GM19240 (cell line): ENCODE data around the gene HCN1.
"Not testable (repeated sequence)": the region's sequence is repeated elsewhere in the genome, so short reads cannot be mapped to it uniquely, and the experiment has no call there.

Experiments used
- DNase-seq: peaks from one replicate; pipeline ENCODE4 v3.0.0; 2011; ENCODE audit warnings: low spot score; ENCODE audit not compliant: insufficient read length

Gene HCN1

GRCh38 chr5:45417285-45417998 lies 278.7 kb downstream of the HCN1 start:
- no peak for DNase-seq

DNA sequence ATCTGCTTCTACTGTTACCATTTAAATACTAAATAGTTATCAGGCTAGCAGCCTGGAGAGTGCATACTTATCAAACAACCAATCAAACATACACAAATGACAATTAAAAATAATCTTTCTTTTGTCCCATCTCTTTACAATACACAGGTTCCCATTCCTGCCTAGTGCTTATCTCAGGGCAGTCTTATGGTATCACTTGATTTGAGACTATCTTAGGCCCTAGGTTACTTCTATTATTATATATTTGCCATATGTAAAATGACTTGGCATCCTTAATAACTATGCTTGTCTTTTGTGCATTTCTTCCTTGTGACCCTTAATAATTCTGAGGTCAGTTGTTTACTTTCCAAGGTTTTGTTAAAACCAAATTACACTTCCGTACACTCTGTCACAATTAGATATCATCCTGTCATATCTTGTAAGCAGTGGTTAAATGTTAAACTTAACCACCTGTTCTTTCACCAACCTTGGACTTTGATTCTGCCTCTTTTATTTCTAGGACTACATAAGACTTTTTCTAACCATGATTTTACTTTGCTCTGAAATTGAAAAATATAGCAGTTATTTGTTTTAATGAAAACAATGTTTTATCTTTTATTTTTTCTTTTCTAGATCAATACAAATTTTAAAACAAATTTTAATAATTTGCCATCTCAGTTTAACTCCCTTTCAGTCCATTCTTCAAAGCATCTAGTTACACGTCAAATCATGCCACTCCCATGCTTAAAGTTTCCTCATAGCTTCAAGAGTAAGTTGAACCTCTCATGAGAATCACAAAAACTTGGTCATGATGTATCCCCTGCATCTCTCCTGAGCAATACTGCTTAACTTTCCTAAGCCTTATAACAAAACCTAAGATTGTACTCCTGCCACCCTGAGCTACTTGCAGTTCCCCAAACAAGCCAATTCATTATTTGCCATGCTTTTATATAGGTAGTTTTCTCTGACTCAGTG lies 281.3 kb downstream of the HCN1 start:
- no peak for DNase-seq

GRCh38 chr5:45411971-45412612 lies 284.1 kb downstream of the HCN1 start:
- no peak for DNase-seq

- DNase-seq, result no peak
These were observed 285.7 kb downstream of the HCN1 start for GRCh38 chr5:45410304-45410995.

DNA sequence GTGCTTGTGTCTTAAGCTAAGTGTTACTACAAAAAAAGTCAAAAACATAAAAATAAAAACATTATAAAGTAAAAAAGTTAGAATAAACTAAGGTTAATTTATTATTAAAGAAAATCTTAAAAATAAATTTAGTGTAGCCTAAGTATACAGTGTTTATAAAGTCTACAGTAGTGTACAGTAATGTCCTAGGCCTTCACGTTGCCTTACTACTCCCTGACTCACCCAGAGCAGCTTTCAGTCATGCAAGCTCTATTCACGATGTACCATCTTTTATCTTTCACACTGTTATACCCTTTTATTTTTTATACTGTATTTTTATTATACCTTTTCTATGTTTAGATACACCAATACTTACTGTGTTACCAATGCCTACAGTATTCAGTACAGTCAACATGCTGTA lies 288.1 kb downstream of the HCN1 start:
- DNase-seq, result no peak

- no peak for DNase-seq
These were observed 293.2 kb downstream of the HCN1 start for GRCh38 chr5:45402804-45403455.

DNA sequence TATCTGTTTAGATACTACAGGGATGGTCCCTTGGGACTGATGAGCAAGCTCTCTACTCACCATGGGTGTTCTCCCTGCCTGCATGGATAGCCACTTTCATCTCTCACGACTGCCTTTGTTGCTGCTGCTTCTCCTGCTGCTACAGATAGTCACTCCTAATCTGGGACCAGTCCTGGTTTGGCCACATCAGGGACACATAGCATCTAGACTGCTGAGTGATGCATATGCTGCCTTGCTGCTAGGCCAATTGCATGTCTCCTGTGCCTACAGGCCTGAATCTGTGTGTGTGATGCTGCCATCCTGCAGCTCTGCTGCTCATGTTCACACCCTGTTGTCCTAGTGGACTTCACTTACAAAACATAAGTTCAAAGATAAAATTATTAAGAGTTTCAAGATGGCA lies 297.1 kb downstream of the HCN1 start:
- no peak for DNase-seq

- DNase-seq, result no peak
These were observed 310.7 kb downstream of the HCN1 start for GRCh38 chr5:45385321-45386058.

DNA sequence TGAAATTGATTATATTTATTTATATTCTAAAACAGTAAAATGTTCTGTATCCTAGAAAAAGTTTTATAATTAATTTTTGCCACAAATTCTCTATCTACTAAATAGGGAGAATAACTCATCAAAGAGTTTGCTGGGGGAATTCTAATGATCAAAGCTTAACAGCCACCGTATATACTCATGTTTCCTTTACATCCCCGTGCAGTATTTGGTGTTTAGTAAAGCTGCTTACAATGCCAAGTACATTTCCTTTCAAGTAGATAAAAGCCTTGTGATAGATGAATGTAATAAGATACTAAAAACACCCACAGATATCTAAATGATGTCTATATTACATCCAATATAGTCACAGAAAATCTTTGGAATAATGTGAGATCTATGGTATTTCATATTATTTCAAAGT lies 312.2 kb downstream of the HCN1 start:
- no peak for DNase-seq

DNA sequence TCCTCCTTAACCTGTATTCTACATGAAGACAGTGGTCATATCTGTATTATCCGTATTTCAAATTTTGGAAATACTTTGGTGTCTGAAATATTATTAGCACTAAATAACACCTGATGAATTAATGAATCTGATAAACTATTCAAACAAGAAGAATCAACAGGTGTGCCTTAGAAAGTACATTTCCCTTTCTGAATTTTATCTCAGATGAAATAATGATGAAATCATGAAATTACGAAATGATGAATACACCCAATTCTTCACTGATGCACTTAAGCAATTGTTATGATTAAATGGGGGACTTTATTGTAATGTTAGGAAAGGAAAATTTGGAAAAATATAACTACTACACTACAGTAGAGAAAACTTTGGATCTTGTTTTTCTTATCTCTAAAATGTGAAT lies 313.6 kb downstream of the HCN1 start:
- no peak for DNase-seq

- no peak for DNase-seq
These were observed 319.8 kb downstream of the HCN1 start for GRCh38 chr5:45376417-45376816.

- no peak for DNase-seq
These were observed 323.6 kb downstream of the HCN1 start for GRCh38 chr5:45372629-45373028.

- DNase-seq, result not testable (repeated sequence)
These were observed 324.8 kb downstream of the HCN1 start for GRCh38 chr5:45371423-45371822.

DNA sequence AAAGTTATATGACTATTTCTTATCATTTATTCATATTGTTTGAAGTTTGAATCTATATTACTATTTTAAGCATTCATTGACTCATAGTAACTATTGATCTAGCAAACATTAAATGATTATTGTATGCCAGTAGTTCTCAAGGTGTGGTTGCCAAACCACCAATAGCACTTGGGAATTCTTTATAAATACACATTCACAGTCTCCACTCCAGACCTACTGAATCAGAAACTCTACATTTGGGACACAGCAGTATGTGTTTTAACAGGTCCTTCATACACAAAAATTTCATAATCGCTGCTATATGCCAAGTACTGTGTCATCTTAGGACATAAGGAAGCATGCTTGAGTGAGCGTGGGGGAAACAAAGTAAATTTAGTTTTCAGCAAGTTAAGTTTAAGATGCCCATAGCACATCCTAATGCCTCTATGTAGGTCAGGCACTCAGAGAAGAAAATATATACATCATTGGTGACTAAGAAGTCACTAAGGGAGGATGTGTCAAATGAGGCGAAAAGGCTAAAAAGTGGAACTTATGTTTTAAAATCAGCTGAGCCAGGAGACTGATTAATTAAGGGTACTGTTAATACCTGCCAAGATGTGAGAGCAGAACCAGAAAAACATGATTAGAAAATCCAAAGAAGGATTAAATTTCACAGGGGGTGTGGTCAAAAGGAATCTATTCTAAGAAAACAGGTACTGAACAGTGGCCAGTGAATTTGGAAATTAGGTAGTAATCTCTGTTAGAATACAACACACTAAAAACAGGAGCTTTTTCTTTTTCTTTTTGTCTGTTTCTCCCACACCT lies 340.8 kb downstream of the HCN1 start:
- no peak for DNase-seq

DNA sequence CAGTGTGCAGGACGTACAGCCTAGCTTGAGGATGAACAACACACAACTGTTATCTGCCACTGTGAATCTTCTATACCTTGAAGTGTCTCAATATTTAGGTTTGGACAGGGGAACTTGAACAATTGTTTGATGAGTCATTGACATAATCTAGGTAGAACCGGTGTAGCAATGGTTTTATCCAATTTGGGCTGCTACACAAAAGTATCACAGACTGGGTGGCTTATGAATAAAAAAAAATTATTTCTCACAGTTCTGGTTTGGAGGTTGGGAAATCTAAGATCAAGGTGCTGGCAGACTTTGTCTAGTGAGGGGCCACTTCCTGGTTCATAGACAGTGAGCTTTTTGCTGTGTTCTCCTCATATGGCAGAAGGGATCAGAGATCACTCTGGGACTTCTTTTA lies 359.7 kb downstream of the HCN1 start:
- no peak for DNase-seq

DNA sequence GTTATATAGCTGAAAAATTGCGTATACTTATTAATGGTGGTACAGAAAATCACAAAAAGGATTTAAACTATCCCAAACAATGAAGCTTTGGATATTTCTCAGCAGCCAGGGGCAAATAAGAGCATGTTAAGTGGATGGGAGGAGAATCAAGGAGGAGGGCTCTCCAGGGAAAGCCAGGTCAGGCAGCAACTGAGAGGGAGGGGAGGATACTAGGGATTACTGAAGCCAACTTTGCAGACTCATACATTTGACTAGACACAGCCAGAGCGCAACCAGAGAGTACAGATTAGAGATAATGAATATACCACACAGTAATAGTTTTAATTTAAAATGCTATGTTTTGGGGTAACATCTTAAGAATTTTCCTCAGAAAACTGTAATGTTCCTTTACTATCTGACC lies 360.2 kb downstream of the HCN1 start:
- no peak for DNase-seq

DNA sequence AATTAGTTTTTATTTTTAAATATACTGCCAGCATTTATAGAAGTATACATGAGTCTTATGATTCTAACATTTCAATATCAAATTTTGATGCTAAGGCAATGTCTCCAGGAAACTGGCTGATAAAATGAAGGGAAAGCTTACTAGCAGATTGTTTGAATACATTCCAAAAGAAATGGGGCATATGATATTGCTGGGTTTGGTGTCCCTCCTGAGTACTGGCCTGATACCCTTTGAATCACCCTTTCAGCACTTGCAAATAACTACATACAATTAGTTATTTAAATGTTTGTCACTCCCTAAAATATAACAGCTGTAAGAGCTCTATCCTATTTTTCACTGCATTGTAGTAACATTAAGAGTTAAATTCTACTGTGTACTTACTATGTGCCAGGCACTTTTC lies 360.8 kb downstream of the HCN1 start:
- DNase-seq, result no peak

DNA sequence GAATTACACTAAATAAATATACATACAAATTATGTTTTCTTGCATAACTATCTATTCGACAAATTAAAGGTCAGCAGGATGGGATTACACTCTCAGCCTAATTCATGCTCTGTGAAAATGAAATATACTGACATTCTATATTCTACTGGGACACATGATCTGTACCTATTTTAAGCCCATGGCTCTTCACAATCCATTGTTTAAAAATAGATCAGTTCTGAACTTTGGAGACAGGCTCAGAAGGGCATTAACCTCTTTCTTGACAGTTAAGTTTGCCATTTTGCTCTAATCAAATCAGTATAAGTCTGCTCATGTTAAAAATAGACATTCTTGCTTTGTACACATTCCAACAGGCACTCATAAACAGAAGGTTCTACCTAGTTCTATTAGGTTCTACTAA lies 361.2 kb downstream of the HCN1 start:
- DNase-seq, result no peak

GRCh38 chr5:45312627-45313026 lies 383.6 kb downstream of the HCN1 start:
- DNase-seq, result not testable (repeated sequence)
